Sciatic nerve (tissue), 2 donors: ENCODE results near the gene SH2B2. TPM values are rescaled to one million over a fixed set of nuclear protein-coding genes. Genes with fewer than 3 reads are reported as not detected.

Experiments
- ATAC-seq: fragments of 200-7000 bp; cut with Tn5 transposase; one replicate; pipeline ENCODE4 v1.9.1; 2020; ENCODE audit warnings: mild to moderate bottlenecking, moderate library complexity
- DNase-seq: peaks from one replicate; pipeline ENCODE4 v3.0.0-alpha.2; 2020; ENCODE audit warnings: low spot score
- intact Hi-C: fragments of 100-400 bp; cut with DNase I; formaldehyde crosslinking; loops from one replicate; pipeline ENCODE4 v1.14.2; 2022
- total RNA-seq: library from RNA; stranded (reverse); fragmentation: NEBNext Ultra II Directional; extraction: Animal tissue kit (Norgen Biotek cat#: 25700); gene quantifications from one replicate; pipeline ENCODE4 v1.2.1, GENCODE V29; 2021
- donor health status: DM: no; HTN: no; CAD: no.
- donor health status: DM: no; HTN: no; CAD: no.

The SH2B2 gene
- total RNA-seq = 9.9 TPM

DNA sequence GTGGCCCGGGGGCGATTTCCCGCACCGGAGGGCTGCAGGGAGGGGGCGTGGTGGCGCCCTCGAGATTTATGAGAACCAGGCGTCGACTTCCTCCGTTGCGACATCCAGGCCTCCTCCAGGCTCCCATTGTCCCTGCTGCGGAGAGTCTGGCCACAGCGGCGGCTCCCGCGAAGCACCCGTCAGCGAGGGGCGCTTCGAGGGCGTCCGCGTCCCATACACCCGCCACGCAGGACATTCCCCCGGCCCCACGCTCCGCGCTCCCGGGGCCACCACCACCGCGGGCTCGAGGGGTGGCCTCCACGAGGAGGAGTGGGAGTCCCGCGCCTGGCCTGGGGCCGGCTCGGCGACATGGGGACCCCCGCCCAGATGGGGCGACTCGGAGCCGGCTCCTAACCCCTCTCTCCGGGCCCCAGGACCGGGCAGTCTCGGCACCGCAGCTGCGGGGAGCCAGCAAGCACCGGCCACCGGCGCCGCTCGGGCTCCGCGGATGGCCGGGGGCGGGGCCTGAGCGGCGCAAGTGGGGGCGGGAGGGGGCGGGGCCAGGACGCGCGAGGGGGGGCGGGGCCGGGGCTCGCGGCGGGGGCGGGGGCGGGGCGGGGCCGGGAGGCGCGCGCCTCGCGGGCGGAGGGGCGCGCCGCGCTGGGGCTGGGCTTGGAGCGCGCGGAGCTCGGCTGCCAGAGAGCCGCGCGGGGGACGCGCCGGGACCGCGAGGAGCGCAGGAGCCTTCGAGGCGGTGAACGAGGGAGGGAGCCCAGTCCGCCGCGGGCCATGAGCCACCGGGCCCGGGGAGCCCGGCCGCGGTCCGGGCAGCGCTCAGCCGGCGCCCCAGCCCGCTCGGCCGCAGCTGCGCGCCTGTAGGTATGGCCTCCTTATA, at the start of gene SH2B2:
Gene SH2B2, plus strand, starts transcription at position 632 of the 874 bp plus-strand sequence. CDS start 13,683 bp downstream, outside the sequence.
- ATAC-seq (peak; percentile 82), DNase-seq (peak; percentile 86)
- intact Hi-C loops = no loop called here

- ATAC-seq (no peak), DNase-seq (no peak)
- intact Hi-C loops = loop anchor here (10.0 kb wide), 2 partner anchors 495 to 555 kb away; no protein-coding TSS in a partner anchor
These were observed 47.4 kb upstream of the SH2B2 start for GRCh38 chr7:102239206-102239820.

- intact Hi-C loops = no loop called here
- ATAC-seq (no peak), DNase-seq (no peak)
These were observed 45.2 kb upstream of the SH2B2 start for GRCh38 chr7:102241431-102241830.

DNA sequence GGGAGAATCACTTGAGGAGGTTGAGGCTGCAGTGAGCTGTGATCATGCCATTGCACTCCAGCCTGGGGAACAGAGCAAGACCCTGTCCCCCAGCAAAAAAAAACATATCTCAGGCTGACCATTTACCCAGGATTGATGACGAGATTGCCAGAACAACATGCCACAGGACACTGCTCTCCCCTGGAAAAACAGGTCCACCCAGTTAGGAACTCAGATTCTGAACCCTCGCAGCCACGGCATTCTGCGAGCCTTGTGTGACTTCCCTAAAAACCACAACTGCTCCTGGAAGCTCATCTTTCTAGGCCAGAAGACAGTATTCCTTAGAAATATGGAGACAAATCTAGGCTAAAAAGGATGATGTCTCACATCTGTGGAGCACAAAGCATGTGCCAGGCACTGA, 42.1 kb upstream of the SH2B2 start:
- intact Hi-C loops = no loop called here
- ATAC-seq (no peak), DNase-seq (no peak)

- intact Hi-C loops = no loop called here
- ATAC-seq (no peak), DNase-seq (no peak)
These were observed 38.6 kb upstream of the SH2B2 start for GRCh38 chr7:102248081-102248455.

GRCh38 chr7:102248456-102249395, 37.9 kb upstream of the SH2B2 start:
- intact Hi-C loops = no loop called here
- no peak for DNase-seq

GRCh38 chr7:102251531-102252365, 34.9 kb upstream of the SH2B2 start:
- intact Hi-C loops = no loop called here
- ATAC-seq = no peak

More at GRCh38 chr7:102248456-102249395, 37.9 kb upstream of the SH2B2 start:
- no peak for ATAC-seq

GRCh38 chr7:102252366-102252982, 34.2 kb upstream of the SH2B2 start:
- ATAC-seq (no peak), DNase-seq (no peak)
- intact Hi-C loops = no loop called here

More at GRCh38 chr7:102251531-102252365, 34.9 kb upstream of the SH2B2 start:
- DNase-seq = no peak

DNA sequence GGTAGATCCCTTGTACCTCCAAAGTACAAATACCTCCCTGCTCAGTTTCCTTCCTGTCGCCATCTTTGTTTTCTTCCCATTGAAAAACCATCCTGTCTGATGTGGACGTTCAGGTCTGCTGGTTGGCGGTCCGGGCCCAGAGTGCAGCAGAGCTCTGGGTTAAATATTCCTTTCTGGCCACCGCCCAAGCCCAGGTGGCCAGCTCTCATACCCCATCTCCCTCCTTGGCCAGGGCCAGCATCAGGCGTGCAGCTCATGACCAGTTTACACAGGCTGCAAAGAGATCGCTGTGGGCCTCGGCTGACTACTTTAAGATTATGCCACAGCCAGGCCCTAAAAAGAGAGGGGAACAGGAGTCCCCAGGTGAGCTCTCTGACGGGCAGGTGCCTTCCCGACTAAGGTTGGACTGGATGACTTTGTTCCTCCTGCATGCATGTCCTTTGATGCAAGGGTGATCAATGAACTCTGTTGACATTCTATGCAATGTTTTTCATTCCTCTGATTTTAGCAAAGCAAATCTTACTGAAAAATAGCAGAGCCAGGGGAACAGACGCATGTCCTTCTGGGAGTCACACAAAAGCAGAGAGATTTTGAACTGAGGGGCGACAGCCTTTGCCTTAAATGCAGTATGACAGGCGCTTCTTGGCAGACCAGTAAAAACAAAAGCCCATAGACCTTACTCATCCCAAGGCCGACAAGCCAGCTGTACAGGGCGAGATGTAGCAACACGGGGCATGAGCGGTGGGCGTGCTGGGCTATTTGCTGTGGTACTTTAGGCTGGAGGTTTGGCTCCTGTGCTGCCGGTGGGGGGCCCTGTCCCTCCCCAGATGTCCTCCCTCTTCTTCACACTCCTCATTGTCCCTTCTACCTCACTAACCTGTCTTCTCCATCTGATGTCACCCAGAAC, 33.3 kb upstream of the SH2B2 start:
- no peak for DNase-seq
- ATAC-seq = no peak
- intact Hi-C loops = no loop called here

GRCh38 chr7:102253973-102254370, 32.7 kb upstream of the SH2B2 start:
- DNase-seq (no peak), ATAC-seq (no peak)
- intact Hi-C loops = no loop called here

DNA sequence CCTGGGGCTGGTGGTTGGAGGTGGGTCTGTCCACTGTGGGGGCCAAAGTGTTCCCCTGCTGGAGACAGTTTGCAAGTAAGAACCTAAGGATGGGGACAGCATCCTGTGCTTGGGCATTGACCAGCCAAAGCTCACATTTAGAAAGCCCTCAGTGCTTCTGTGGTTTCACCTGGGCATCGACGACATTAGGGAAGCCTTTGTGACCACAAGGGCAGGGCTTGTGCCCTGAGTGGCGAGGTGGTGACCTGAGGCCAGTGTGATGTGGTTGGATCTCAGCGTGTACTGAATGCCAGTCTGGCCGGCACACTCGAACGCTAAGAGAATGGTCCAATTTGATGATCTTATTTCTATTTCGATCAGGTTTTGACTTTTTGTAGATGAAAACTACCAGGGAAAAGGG, 32.1 kb upstream of the SH2B2 start:
- no peak for ATAC-seq
- intact Hi-C loops = no loop called here
- DNase-seq = no peak

DNA sequence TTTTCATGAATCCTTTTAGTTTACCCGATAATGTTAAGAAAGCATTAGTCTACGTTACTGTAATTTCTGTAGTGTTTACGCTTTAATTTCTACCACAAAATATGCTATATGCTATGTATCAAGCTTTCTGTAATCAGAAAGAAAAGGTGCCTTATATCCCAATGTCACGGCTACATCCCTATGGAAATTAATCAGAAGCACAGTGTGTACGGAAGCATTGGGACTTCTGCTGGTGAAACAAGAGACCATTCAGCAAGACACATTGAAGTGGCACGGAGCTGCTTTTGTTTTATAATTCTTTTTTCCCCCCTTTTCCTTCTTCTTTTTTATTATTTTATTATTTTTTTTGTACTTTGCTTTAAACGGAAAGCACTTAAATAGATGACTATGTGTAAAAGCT, 31.2 kb upstream of the SH2B2 start:
- intact Hi-C loops = no loop called here
- DNase-seq (no peak), ATAC-seq (no peak)

DNA sequence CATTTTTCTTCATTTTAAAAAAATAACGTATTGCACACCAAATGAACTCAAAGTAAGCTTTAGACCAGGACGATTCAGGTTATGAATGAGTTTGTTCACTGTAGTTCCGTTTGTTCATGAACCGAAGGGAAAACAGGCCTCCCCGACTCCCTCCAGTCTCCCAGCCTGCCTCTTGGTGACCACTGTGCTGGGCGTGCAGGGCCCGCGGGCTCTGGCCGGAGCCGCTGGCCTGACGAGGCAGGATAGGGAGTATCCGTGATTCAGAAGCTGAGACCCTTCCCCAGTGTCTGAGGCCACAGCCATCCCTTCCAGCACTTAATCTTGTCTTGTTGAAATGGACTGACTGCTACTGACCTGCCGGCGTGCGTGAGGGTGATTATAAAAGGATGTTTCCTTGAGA, 30.8 kb upstream of the SH2B2 start:
- ATAC-seq (no peak), DNase-seq (no peak)
- intact Hi-C loops = no loop called here

GRCh38 chr7:102258073-102258748, 28.5 kb upstream of the SH2B2 start:
- intact Hi-C loops = no loop called here
- DNase-seq (no peak), ATAC-seq (no peak)

GRCh38 chr7:102258749-102259107, 27.9 kb upstream of the SH2B2 start:
- no peak for DNase-seq
- intact Hi-C loops = no loop called here
- no peak for ATAC-seq

DNA sequence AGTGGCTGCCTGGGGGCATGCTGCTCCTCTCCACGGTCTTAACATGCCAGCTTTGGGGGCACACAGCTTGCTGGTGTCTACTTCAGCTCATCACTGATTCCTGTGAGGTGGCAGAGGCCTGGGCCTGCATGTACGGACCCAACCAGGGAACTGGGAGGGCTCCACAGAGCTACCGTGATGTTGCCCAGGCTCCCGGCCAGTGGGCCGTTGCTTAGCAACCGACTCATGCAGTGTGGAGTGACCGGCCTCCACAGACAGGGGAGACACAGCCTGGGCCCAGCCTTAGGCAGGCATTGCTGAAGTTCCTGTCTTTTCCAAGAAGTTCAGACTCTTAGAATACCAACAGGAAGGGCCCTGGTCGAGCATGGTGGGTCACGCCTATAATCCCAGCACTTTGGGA, 25.8 kb upstream of the SH2B2 start:
- intact Hi-C loops = no loop called here
- ATAC-seq (no peak), DNase-seq (no peak)

DNA sequence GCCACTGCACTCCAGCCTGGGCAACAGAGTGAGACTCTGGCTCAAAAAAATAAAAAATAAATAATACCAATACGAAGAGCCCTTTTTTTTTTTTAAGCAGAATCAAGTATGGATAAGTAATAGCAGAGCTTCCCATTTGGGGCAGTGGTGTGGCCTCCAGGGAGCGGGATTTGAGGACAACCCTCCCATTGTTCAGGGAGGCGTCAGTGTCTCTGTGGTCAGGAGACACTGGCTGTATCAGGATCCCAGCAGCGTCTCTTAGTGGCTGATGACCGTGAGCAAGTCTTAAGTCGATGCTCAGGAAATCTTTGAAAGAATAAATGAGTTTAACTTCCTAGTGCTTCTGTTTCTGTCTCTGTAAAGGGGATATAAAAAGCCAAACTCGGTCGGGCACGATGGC, 25.2 kb upstream of the SH2B2 start:
- DNase-seq (no peak), ATAC-seq (no peak)
- intact Hi-C loops = no loop called here
